A673 (cell line): Measurements from ENCODE around the gene PEAR1.

Experiments
- EZH2 ChIP-seq: fragments of 200-600 bp; sonication (generic); IDR thresholded peaks from 2 replicates; pipeline ENCODE4 v1.6.1; 2017; ENCODE audit warnings: borderline replicate concordance, low read depth, mild to moderate bottlenecking, mixed read lengths, antibody characterized with exemption, low read length; ENCODE audit not compliant: poor library complexity, severe bottlenecking
- TF ChIP-seq, protein P1 (sequence below): fragments of 300-800, 200-600 bp; sonication (generic); conservative IDR thresholded peaks from 2 replicates; pipeline ENCODE4 v1.5.1; 2017; ENCODE audit warnings: low read depth, mild to moderate bottlenecking, antibody characterized with exemption, low read length, moderate library complexity, mixed read lengths

DNA sequence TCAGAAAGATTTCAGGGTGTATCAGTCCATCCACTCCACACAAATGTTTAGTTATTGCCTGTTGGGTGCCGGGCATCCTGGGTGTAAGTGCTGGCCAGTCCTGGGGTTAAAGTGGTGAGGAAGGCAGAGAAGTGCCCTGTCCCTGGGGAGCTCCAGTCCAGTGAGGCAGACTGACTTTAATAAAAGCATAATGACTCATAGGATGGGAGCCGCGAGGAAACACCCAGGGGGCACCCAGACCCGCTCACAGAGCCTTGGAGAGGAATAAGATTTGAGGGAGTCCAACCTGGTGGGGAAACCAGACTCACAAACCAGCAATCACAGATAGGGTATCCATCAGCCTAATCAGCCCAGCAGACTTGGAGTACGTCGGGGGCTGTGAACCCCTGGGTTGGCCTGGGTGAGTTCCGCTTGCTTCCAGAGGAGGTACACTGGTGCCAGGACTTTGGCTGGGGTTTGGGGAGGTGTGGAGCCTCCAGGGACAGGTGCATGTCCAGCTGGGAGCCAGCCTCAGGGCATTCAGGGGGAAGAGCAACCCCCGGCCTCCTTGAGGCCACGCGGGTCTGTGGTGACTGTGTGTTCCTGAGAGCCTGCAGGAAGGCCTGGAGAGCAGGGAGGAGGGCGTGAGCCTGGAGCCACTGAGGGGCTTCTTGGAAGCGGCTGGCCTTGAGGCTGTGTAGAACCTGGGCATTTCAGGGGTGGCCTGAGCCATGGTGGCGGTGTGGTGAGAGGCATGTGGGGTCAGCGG lies 3.7 kb downstream of the PEAR1 start:
- TF ChIP-seq EZH2: no peak
- TF ChIP-seq, protein P1, sequence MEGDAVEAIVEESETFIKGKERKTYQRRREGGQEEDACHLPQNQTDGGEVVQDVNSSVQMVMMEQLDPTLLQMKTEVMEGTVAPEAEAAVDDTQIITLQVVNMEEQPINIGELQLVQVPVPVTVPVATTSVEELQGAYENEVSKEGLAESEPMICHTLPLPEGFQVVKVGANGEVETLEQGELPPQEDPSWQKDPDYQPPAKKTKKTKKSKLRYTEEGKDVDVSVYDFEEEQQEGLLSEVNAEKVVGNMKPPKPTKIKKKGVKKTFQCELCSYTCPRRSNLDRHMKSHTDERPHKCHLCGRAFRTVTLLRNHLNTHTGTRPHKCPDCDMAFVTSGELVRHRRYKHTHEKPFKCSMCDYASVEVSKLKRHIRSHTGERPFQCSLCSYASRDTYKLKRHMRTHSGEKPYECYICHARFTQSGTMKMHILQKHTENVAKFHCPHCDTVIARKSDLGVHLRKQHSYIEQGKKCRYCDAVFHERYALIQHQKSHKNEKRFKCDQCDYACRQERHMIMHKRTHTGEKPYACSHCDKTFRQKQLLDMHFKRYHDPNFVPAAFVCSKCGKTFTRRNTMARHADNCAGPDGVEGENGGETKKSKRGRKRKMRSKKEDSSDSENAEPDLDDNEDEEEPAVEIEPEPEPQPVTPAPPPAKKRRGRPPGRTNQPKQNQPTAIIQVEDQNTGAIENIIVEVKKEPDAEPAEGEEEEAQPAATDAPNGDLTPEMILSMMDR: no peak
